Endothelial cell of umbilical vein (primary cell): ENCODE results near the gene DOCK4. TPM values are rescaled to one million over a fixed set of nuclear protein-coding genes. Genes with fewer than 3 reads are reported as not detected.

Experiments used
- BruUV-seq: library from RNA; stranded (reverse); fragments of 400-500 nt; replicated peaks from 2 replicates; lab custom pipeline; 2021; lab: Mats Ljungman, UMichigan
- CTCF ChIA-PET: fragments of 300-600, 350-600 bp; sonication (Branson Sonifier 250); formaldehyde crosslinking; loops from one replicate; lab custom pipeline; 2021; ENCODE audit warnings: antibody characterized with exemption, inconsistent platforms; lab: Charles Lee
- POLR2A ChIA-PET: fragments of 300-600, 350-600 bp; sonication (Branson Sonifier 250); formaldehyde crosslinking; loops from one replicate; lab custom pipeline; 2021; ENCODE audit warnings: antibody characterized with exemption, inconsistent platforms; lab: Charles Lee
- DNase-seq: peaks from one replicate; pipeline ENCODE4 v3.0.0-alpha.2; 2011; ENCODE audit warnings: low read depth, low spot score
- FAIRE-seq: peaks from 2 replicates; lab custom pipeline; 2011; peaks lifted over from hg19 to GRCh38; lab: Jason Lieb, UNC
- H2AFZ ChIP-seq: 2 replicates; pipeline ENCODE4 v1.6.0; 2012; ENCODE audit warnings: low read depth, low read length, control low read depth, inconsistent platforms
- H3K27ac ChIP-seq: 2 replicates; pipeline ENCODE4 v1.5.1; 2011; ENCODE audit warnings: low read depth, mild to moderate bottlenecking, control low read depth, low read length, moderate library complexity; ENCODE audit not compliant: insufficient read depth
- H3K27me3 ChIP-seq, 2 experiments: 2 replicates each; pipeline versions ENCODE4 v1.6.0 to v1.6.1; 2011; ENCODE audit warnings: low read length in 2 of 2, mixed read lengths in 1 of 2; ENCODE audit not compliant: control insufficient read depth in 2 of 2, insufficient read depth in 2 of 2
- H3K36me3 ChIP-seq, 2 experiments: 2 replicates in 1 of 2; 3 replicates in 1 of 2; pipeline ENCODE4 v1.5.1; 2011; ENCODE audit warnings: low read length in 2 of 2, mild to moderate bottlenecking in 1 of 2, moderate library complexity in 1 of 2; ENCODE audit not compliant: control insufficient read depth in 2 of 2, insufficient read depth in 2 of 2; ENCODE audit errors: extremely low read depth in 1 of 2
- H3K4me1 ChIP-seq: 3 replicates; pipeline ENCODE4 v1.5.1; 2011; ENCODE audit warnings: mild to moderate bottlenecking, low read length; ENCODE audit not compliant: control insufficient read depth, insufficient read depth; ENCODE audit errors: extremely low read depth
- H3K4me2 ChIP-seq: 2 replicates; pipeline ENCODE4 v1.6.1; 2011; ENCODE audit warnings: low read length, control low read depth, mixed read lengths; ENCODE audit not compliant: insufficient read depth
- H3K4me3 ChIP-seq, 3 experiments: fragments of 200-600 bp in 1 of 3; sonication (generic), shearing (Covaris generic) in 1 of 3; replicated peaks in 1 of 3; 2 replicates each; pipeline ENCODE4 v1.5.1; 2011 to 2016; ENCODE audit warnings: control low read depth in 3 of 3, low read length in 3 of 3, mild to moderate bottlenecking in 2 of 3, inconsistent platforms in 1 of 3, low read depth in 1 of 3, moderate library complexity in 1 of 3; ENCODE audit not compliant: insufficient read depth in 1 of 3
- H3K79me2 ChIP-seq: 2 replicates; pipeline ENCODE4 v1.6.0; 2012; ENCODE audit warnings: low read length, inconsistent platforms; ENCODE audit not compliant: control insufficient read depth, insufficient read depth
- H3K9ac ChIP-seq: replicated peaks from 2 replicates; pipeline ENCODE3; 2011; ENCODE audit warnings: low read length, control low read depth; ENCODE audit not compliant: insufficient read depth; ENCODE audit errors: extremely low read depth
- H3K9me1 ChIP-seq: replicated peaks from 3 replicates; pipeline ENCODE4 v1.6.0; 2011; ENCODE audit warnings: mild to moderate bottlenecking, low read length; ENCODE audit not compliant: control insufficient read depth, insufficient read depth; ENCODE audit errors: extremely low read depth
- H3K9me3 ChIP-seq: replicated peaks from 2 replicates; pipeline ENCODE4 v1.5.1; 2012; ENCODE audit warnings: low read length, inconsistent platforms; ENCODE audit not compliant: control insufficient read depth, insufficient read depth
- H4K20me1 ChIP-seq: replicated peaks from 2 replicates; pipeline ENCODE3; 2011; ENCODE audit warnings: mild to moderate bottlenecking, low read length; ENCODE audit not compliant: control insufficient read depth, insufficient read depth; ENCODE audit errors: extremely low read depth
- EZH2 ChIP-seq: IDR thresholded peaks from 2 replicates; pipeline ENCODE4 v1.6.1; 2012; ENCODE audit warnings: borderline replicate concordance, low read depth, mild to moderate bottlenecking, moderate library complexity, low read length, inconsistent platforms; ENCODE audit not compliant: severe bottlenecking
- FOS ChIP-seq: IDR thresholded peaks from 2 replicates; pipeline ENCODE4 v1.6.1; 2011; ENCODE audit warnings: mild to moderate bottlenecking, low read length, moderate library complexity, borderline replicate concordance; ENCODE audit not compliant: insufficient read depth
- GATA2 ChIP-seq: IDR thresholded peaks from 2 replicates; pipeline ENCODE4 v1.7.0; 2011; ENCODE audit warnings: low read depth, mild to moderate bottlenecking, moderate library complexity, mixed read lengths, low read length; ENCODE audit not compliant: insufficient read length, insufficient read depth
- JUN ChIP-seq: IDR thresholded peaks from 2 replicates; pipeline ENCODE4 v1.6.1; 2011; ENCODE audit warnings: borderline replicate concordance, low read depth; ENCODE audit not compliant: insufficient read length, insufficient read depth
- MYC ChIP-seq: IDR thresholded peaks from one replicate; pipeline ENCODE4 v1.6.1; 2011; ENCODE audit warnings: mild to moderate bottlenecking, low read depth, low read length
- POLR2A ChIP-seq: IDR thresholded peaks from 2 replicates; pipeline ENCODE4 v1.6.1; 2012; ENCODE audit warnings: low read depth, mild to moderate bottlenecking, control low read depth, low read length
- POLR2AphosphoS5 ChIP-seq: IDR thresholded peaks from 2 replicates; pipeline ENCODE4 v1.6.1; 2012; ENCODE audit warnings: low read depth, mild to moderate bottlenecking, control low read depth, low read length, moderate library complexity; ENCODE audit not compliant: insufficient read depth
- dilution Hi-C: fragments of 300-500 bp; cut with MboI; formaldehyde crosslinking; loops from one replicate; pipeline ENCODE4 v1.15.0; 2019; ENCODE audit warnings: low sequenced_read_pairs; ENCODE audit not compliant: extremely low pct_ligation_motif_present
- intact Hi-C: fragments of 100-400 bp; cut with micrococcal nuclease; formaldehyde crosslinking; loops from one replicate; pipeline ENCODE4 v1.10.0; 2022
- polyA plus RNA-seq, 4 experiments: library from polyadenylated mRNA; depleted of rRNA in 3 of 4; stranded (reverse) in 3 of 4; unstranded in 1 of 4; fragments of >200 nt; gene quantifications; 2 replicates each; pipeline versions ENCODE4 v1.2.1 to v1.2.3, GENCODE V29; 2011 to 2012; ENCODE audit warnings: missing spikeins in 1 of 4
- total RNA-seq: library from RNA; stranded (reverse); gene quantifications from 2 replicates; pipeline ENCODE4 v1.2.3, GENCODE V29; 2021
- TF ChIP-seq, protein P1 (sequence below): IDR thresholded peaks from 2 replicates; pipeline ENCODE4 v1.6.1; 2011; ENCODE audit not compliant: insufficient read depth, insufficient read length
- TF ChIP-seq, protein P2 (sequence below), 2 donors: IDR thresholded peaks; 1 replicate in 1 of 2; 2 replicates in 1 of 2; pipeline ENCODE4 v1.5.1; 2011; ENCODE audit warnings: low read length in 2 of 2, mild to moderate bottlenecking in 2 of 2, moderate library complexity in 2 of 2, control low read depth in 1 of 2, inconsistent platforms in 1 of 2, low read depth in 1 of 2; ENCODE audit not compliant: insufficient read depth in 1 of 2; ENCODE audit errors: extremely low read depth in 1 of 2

The DOCK4 gene
- total and polyA plus RNA-seq, 2 donors (not counting 3 experiments of a cell fraction or from before 2014, with no cell fraction given): 47.4 to 164 TPM

DNA sequence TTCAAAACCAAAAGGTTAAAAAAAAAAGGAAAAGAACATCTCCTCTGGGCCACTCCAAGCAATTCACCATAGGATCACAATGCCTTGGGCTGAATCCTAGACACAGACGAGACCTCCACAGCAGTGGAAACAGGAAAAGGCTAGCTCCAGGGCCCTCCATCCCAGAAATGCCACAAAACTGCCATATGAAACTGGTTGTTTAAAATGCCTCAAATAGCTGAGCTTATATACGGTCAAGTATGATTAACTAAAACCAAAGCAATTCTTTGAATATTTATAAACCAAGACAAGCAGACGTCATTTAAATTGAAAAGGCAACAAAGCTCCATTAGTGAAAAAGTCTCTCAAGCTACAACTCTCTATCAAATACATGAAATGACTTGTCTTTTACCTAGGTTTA, 63.1 kb downstream of the DOCK4 start:
- H3K79me2 ChIP-seq: peaks cover 100% of the 10 kb centered on the region
- no peak overlapping the region for H3K27ac ChIP-seq
- no peak overlapping the region for H3K4me2 ChIP-seq
- intact Hi-C loops: no loop called here
- H3K27me3 ChIP-seq: no peaks in the 10 kb centered on the region
- FAIRE-seq (no peak), DNase-seq (no peak)
- TF ChIP-seq GATA2: no peak
- POLR2A ChIA-PET: interaction anchor here (1.5 kb wide), 1 partner anchor 8 kb away, joined by 4 read pairs; no protein-coding TSS in a partner anchor
- H3K9me1 ChIP-seq: no peaks in the 10 kb centered on the region
- H3K36me3 ChIP-seq: no peaks in the 10 kb centered on the region
- H3K9ac ChIP-seq: no peak overlapping the region
- peaks cover 19% of the 10 kb centered on the region for H4K20me1 ChIP-seq
- H2AFZ ChIP-seq: no peak overlapping the region
- dilution Hi-C loops: no loop called here
- CTCF ChIA-PET: interaction anchor here (0.9 to 1.4 kb wide), 3 partner anchors 8 to 64 kb away, joined by 3 to 4 read pairs (median 3); no protein-coding TSS in a partner anchor
- no peaks in the 10 kb centered on the region for H3K9me3 ChIP-seq
- H3K4me1 ChIP-seq: peaks cover 24% of the 10 kb centered on the region
- no peak overlapping the region for H3K4me3 ChIP-seq
- BruUV-seq: no TSS peak

DNA sequence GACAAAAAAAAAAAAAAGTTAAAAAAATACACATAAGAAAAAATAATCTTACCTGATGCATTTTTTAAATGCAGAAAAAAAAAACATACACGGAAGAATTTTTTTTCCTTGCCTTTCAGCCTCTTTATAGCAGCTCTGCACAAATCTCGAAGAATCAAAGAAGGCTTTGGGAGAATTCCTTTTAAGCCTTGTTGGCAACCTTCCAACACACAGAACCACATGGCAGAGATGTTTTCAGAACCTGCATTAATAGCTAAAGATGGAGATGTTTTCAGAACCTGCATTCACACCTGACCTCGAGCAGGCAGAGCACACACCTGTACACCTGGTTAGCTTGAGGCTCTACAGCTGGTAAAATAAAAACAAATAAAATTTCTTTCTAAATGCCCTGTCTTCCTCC, 65.6 kb downstream of the DOCK4 start:
- Histone ChIP-seq H2AFZ (no peak overlapping the region), H3K79me2 (peaks cover 100% of the 10 kb centered on the region), H3K9ac (no peak overlapping the region), H3K4me2 (no peak overlapping the region), H3K4me3 (no peak overlapping the region), H3K27ac (no peak overlapping the region), H4K20me1 (peaks cover 16% of the 10 kb centered on the region), H3K27me3 (no peaks in the 10 kb centered on the region), H3K36me3 (no peaks in the 10 kb centered on the region), H3K9me3 (no peaks in the 10 kb centered on the region), H3K4me1 (peaks cover 24% of the 10 kb centered on the region), H3K9me1 (no peaks in the 10 kb centered on the region)
- intact Hi-C loops (no loop called here), dilution Hi-C loops (no loop called here)
- TF ChIP-seq FOS (no peak), GATA2 (no peak), EZH2 (no peak), JUN (no peak), POLR2A (no peak), MYC (no peak), POLR2AphosphoS5 (no peak)
- TF ChIP-seq, protein P1, sequence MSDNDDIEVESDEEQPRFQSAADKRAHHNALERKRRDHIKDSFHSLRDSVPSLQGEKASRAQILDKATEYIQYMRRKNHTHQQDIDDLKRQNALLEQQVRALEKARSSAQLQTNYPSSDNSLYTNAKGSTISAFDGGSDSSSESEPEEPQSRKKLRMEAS: no peak
- TF ChIP-seq, protein P2, sequence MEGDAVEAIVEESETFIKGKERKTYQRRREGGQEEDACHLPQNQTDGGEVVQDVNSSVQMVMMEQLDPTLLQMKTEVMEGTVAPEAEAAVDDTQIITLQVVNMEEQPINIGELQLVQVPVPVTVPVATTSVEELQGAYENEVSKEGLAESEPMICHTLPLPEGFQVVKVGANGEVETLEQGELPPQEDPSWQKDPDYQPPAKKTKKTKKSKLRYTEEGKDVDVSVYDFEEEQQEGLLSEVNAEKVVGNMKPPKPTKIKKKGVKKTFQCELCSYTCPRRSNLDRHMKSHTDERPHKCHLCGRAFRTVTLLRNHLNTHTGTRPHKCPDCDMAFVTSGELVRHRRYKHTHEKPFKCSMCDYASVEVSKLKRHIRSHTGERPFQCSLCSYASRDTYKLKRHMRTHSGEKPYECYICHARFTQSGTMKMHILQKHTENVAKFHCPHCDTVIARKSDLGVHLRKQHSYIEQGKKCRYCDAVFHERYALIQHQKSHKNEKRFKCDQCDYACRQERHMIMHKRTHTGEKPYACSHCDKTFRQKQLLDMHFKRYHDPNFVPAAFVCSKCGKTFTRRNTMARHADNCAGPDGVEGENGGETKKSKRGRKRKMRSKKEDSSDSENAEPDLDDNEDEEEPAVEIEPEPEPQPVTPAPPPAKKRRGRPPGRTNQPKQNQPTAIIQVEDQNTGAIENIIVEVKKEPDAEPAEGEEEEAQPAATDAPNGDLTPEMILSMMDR (IDR thresholded peaks at IDR 0.05; ENCODE audit: extremely low read depth in 1 of 2, insufficient read depth in 1 of 2, low read depth in 1 of 2, low read length in 2 of 2): no peak
- CTCF ChIA-PET: interaction anchor here (2.1 kb wide), 1 partner anchor 10 kb away, joined by 7 read pairs; no protein-coding TSS in a partner anchor
- DNase-seq: no peak
- POLR2A ChIA-PET: no interaction called here
- no TSS peak for BruUV-seq
- FAIRE-seq: no peak
